Measurements from ENCODE around the gene PHACTR3. TPM values are rescaled to one million over a fixed set of nuclear protein-coding genes. Genes with fewer than 3 reads are reported as not detected.

The PHACTR3 gene
- total RNA-seq, 2 experiments from 2014 or later, result not detected

DNA sequence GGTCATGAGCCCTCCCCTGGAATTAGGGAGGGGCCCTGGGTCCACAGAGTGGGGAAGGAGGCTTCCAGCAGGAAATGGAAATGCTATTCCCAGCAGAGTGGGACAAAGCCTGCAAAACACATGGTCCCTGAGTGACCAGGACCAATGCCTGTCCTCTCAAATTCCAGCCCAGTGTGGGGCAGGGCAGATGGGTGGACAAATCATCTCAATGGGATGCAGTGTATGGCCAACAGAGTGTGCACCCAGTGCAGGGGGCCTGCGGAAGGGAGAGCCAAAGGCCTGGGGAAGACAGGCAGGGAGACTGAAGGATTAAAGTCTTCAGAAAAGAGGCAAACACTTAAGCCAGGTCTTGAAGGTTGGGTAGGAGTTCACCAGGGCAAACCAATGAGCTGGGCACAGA is 28.7 kb upstream of the PHACTR3 start:
- CTCF ChIA-PET, result no interaction called here
- Mint-ChIP-seq H3K27me3 (peaks cover 44% of the 10 kb centered on the region), H3K4me3 (no peak overlapping the region), H3K27ac (no peak overlapping the region), H3K9me3 (ENCODE audit: low read depth) (no peaks in the 10 kb centered on the region), H3K4me1 (peaks cover 11% of the 10 kb centered on the region), H3K36me3 (ENCODE audit: low read depth) (no peaks in the 10 kb centered on the region)
- DNase-seq, result no peak
- ATAC-seq, result no peak
- intact Hi-C loops (cut with DNase I, micrococcal nuclease), result no loop called here
- POLR2A ChIA-PET, result no interaction called here

- intact Hi-C loops (cut with DNase I, micrococcal nuclease), result no loop called here
- ATAC-seq (no peak), DNase-seq (no peak)
- ChIA-PET POLR2A (no interaction called here), CTCF (interaction anchor here (0.7 kb wide), 1 partner anchor 1980 kb away, joined by 3 read pairs; no protein-coding TSS in a partner anchor)
- peaks cover 44% of the 10 kb centered on the region for H3K27me3 Mint-ChIP-seq
- H3K4me3 Mint-ChIP-seq, result no peak overlapping the region
- peaks cover 7% of the 10 kb centered on the region for H3K4me1 Mint-ChIP-seq
- no peak overlapping the region for H3K27ac Mint-ChIP-seq
- H3K36me3 Mint-ChIP-seq (ENCODE audit: low read depth), result no peaks in the 10 kb centered on the region
- no peaks in the 10 kb centered on the region for H3K9me3 Mint-ChIP-seq (ENCODE audit: low read depth)
Measured at GRCh38 chr20:59576216-59576953, 28.0 kb upstream of the PHACTR3 start.

DNA sequence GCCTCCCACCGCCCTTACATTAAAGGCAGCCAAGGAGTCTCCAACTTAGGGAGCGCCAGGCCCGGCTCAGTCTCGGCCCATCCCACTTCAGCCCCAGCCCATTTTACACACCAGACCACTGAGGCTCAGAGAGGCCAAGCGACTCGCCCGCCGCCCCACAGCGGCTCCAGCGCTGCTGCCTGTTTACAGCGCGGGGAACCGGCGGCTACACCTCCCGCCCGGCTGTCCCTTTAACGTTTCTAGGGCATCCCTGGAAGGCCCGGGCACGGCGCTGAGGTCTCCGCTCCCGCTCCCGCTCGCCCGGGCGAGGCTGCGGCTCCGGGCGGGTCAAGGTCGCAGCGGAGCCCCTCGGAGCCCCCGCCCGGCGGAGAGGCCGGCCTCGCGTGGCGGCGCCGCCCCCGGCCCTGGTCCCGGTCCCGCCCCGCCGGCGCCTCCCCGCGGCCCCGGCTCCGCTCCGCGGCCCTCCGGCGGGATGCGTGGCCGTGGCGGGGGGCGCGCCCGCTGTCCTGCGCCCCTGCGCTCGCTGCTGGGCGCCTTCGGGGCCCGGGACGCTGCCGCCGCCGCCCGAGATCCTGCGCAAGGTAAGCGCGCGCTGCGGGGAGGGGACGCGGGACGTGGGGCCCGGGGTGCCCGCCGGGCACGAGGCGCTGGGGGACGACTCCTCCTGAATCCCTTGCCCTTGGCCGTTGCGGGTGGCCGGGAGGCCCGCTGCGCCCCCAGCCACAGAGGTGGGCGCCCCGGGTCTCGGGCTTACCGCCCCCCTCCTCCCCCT is 27.1 kb upstream of the PHACTR3 start:
- no peaks in the 10 kb centered on the region for H3K36me3 Mint-ChIP-seq (ENCODE audit: low read depth)
- POLR2A ChIA-PET, result no interaction called here
- no peaks in the 10 kb centered on the region for H3K9me3 Mint-ChIP-seq (ENCODE audit: low read depth)
- intact Hi-C loops (cut with DNase I, micrococcal nuclease), result no loop called here
- CTCF ChIA-PET, result interaction anchor here (0.7 kb wide), 1 partner anchor 1981 kb away, joined by 3 read pairs; no protein-coding TSS in a partner anchor
- H3K4me3 Mint-ChIP-seq, result no peak overlapping the region
- H3K27ac Mint-ChIP-seq, result no peak overlapping the region
- ATAC-seq (no peak), DNase-seq (no peak)
- H3K27me3 Mint-ChIP-seq, result peaks cover 42% of the 10 kb centered on the region
- no peaks in the 10 kb centered on the region for H3K4me1 Mint-ChIP-seq

DNA sequence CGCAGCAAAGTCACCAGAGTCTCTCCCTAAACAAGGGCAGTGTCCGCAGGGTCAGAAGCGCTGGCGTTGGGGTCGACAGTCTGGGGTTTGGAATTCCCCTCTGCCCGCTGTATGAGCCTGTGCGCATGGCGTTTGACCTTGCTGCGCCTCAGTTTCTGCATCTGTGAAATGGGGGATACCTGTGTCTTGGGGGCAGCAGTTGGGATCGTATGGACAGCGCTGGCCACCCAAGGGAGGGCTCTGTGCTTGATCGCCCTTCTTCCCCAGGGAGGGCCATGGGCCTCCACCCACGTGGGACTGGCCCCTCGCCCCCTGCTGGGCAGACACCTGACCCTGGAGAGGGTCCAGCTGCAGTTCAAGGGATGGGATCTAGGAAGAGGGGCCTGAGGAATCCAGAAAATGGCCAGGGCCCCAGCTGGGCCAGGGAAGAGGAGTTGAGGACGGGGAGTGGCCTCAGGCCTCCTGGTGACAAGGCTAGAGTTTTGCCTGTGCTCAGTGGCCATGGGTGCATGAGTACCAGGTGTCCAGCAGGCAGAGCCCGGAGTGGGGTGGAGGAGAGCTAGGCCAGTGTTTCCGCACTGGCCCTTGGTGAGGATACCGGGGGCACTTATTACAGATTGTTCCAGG is 26.4 kb upstream of the PHACTR3 start:
- no peak overlapping the region for H3K4me3 Mint-ChIP-seq
- no peaks in the 10 kb centered on the region for H3K4me1 Mint-ChIP-seq
- ChIA-PET POLR2A (no interaction called here), CTCF (no interaction called here)
- H3K36me3 Mint-ChIP-seq (ENCODE audit: low read depth), result no peaks in the 10 kb centered on the region
- ATAC-seq (no peak), DNase-seq (no peak)
- H3K9me3 Mint-ChIP-seq (ENCODE audit: low read depth), result no peaks in the 10 kb centered on the region
- intact Hi-C loops (cut with DNase I, micrococcal nuclease), result no loop called here
- H3K27ac Mint-ChIP-seq, result no peak overlapping the region
- peaks cover 41% of the 10 kb centered on the region for H3K27me3 Mint-ChIP-seq

- intact Hi-C loops (cut with DNase I, micrococcal nuclease), result no loop called here
- peaks cover 38% of the 10 kb centered on the region for H3K27me3 Mint-ChIP-seq
- H3K9me3 Mint-ChIP-seq (ENCODE audit: low read depth), result no peaks in the 10 kb centered on the region
- H3K27ac Mint-ChIP-seq, result no peak overlapping the region
- H3K36me3 Mint-ChIP-seq (ENCODE audit: low read depth), result no peaks in the 10 kb centered on the region
- ChIA-PET POLR2A (no interaction called here), CTCF (interaction anchor here (0.6 kb wide), 1 partner anchor 148 kb away, joined by 3 read pairs; no protein-coding TSS in a partner anchor)
- H3K4me1 Mint-ChIP-seq, result no peaks in the 10 kb centered on the region
- H3K4me3 Mint-ChIP-seq, result no peak overlapping the region
- ATAC-seq, result no peak
- no peak for DNase-seq
Measured at GRCh38 chr20:59578436-59579403, 25.6 kb upstream of the PHACTR3 start.

DNA sequence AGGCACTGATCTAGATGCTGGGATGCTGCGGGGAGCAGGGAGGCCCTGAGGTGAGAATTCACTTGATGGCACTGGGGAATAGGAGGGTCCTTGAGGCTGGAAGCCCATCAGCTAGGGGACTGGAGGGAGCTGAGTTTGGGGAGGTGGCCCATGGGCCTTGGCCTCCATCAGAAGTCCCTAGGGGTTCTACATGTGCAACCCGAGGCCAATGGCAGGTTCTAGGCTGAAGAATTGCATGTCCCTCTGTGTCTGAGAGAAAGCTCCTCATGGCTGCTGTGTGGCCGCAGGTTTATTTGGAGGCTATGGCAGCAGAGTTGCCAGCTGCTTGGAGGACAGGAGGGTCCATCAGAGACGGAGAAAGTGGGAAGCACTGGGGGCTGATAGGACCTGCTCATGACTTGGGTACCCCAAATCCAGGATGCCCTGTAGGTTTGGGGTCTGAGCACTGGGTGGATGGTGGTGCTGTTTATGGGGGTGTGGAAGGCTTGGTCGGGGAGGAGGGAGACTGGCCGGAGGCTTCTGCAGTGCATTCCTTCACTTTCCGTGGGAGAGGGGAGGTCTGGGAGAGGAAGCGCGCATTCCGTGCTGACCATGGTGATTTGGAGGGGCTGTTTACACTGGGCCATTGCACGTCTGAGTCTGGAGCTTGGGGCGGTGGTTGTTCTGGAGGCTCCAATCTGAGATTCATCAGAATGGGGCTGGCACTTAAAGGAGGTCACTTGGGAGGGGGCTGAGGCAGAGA is 24.8 kb upstream of the PHACTR3 start:
- POLR2A ChIA-PET, result no interaction called here
- Mint-ChIP-seq H3K36me3 (ENCODE audit: low read depth) (no peaks in the 10 kb centered on the region), H3K4me3 (no peak overlapping the region), H3K27me3 (peaks cover 38% of the 10 kb centered on the region), H3K4me1 (no peaks in the 10 kb centered on the region), H3K27ac (no peak overlapping the region), H3K9me3 (ENCODE audit: low read depth) (no peaks in the 10 kb centered on the region)
- CTCF ChIA-PET, result interaction anchor here (0.5 to 4.8 kb wide), 3 partner anchors 8 to 149 kb away, joined by 3 to 24 read pairs (median 3); no protein-coding TSS in a partner anchor
- ATAC-seq (no peak), DNase-seq (no peak)
- intact Hi-C loops (cut with DNase I, micrococcal nuclease), result no loop called here

GRCh38 chr20:59580146-59580946 is 24.0 kb upstream of the PHACTR3 start:
- Mint-ChIP-seq H3K36me3 (ENCODE audit: low read depth) (no peaks in the 10 kb centered on the region), H3K9me3 (ENCODE audit: low read depth) (no peaks in the 10 kb centered on the region), H3K27me3 (peaks cover 37% of the 10 kb centered on the region), H3K4me1 (no peaks in the 10 kb centered on the region), H3K27ac (no peak overlapping the region), H3K4me3 (no peak overlapping the region)
- POLR2A ChIA-PET, result interaction anchor here (0.6 kb wide), 1 partner anchor 31 kb away, joined by 3 read pairs; no protein-coding TSS in a partner anchor
- intact Hi-C loops (cut with DNase I, micrococcal nuclease), result no loop called here
- ATAC-seq, result no peak
- DNase-seq, result no peak
- CTCF ChIA-PET, result interaction anchor here (0.7 to 4.8 kb wide), 2 partner anchors 9 to 1152 kb away, joined by 3 to 24 read pairs; no protein-coding TSS in a partner anchor

GRCh38 chr20:59580991-59581401 is 23.3 kb upstream of the PHACTR3 start:
- CTCF ChIA-PET, result interaction anchor here (0.7 to 4.8 kb wide), 2 partner anchors 10 to 1152 kb away, joined by 3 to 24 read pairs; no protein-coding TSS in a partner anchor

GRCh38 chr20:59581993-59582679 is 22.2 kb upstream of the PHACTR3 start:
- DNase-seq, result no peak
- ChIA-PET POLR2A (no interaction called here), CTCF (interaction anchor here (4.8 kb wide), 1 partner anchor 11 kb away, joined by 24 read pairs; no protein-coding TSS in a partner anchor)
- Mint-ChIP-seq H3K4me1 (peaks cover 5% of the 10 kb centered on the region), H3K4me3 (no peak overlapping the region), H3K9me3 (ENCODE audit: low read depth) (no peaks in the 10 kb centered on the region), H3K27ac (no peak overlapping the region), H3K27me3 (peaks cover 21% of the 10 kb centered on the region), H3K36me3 (ENCODE audit: low read depth) (no peaks in the 10 kb centered on the region)
- intact Hi-C loops (cut with DNase I, micrococcal nuclease), result no loop called here
- no peak for ATAC-seq

More at GRCh38 chr20:59580991-59581401, 23.3 kb upstream of the PHACTR3 start:
- Mint-ChIP-seq H3K27me3 (peaks cover 31% of the 10 kb centered on the region), H3K9me3 (ENCODE audit: low read depth) (no peaks in the 10 kb centered on the region), H3K27ac (no peak overlapping the region), H3K36me3 (ENCODE audit: low read depth) (no peaks in the 10 kb centered on the region), H3K4me3 (no peak overlapping the region), H3K4me1 (peaks cover 1% of the 10 kb centered on the region)
- intact Hi-C loops (cut with DNase I, micrococcal nuclease), result no loop called here
- no peak for DNase-seq
- ATAC-seq, result no peak
- POLR2A ChIA-PET, result no interaction called here
